Measurements from ENCODE around the gene MLC1. TPM values are rescaled to one million over a fixed set of nuclear protein-coding genes. Genes with fewer than 3 reads are reported as not detected.

Gene MLC1
- polyA plus RNA-seq, 4 donors, result 0.78 to 1.6 (median 1.2) TPM

GRCh38 chr22:50078761-50079160 is 6.5 kb downstream of the MLC1 start:
- no peak for DNase-seq (ENCODE audit: low read depth in 4 of 4, low spot score in 2 of 4)

- no peak for DNase-seq (ENCODE audit: low read depth in 4 of 4, low spot score in 2 of 4)
These were observed 7.0 kb downstream of the MLC1 start for GRCh38 chr22:50078246-50078645.

GRCh38 chr22:50076646-50077535 is 8.3 kb downstream of the MLC1 start:
- no peak for DNase-seq (ENCODE audit: low read depth in 4 of 4, low spot score in 2 of 4)

GRCh38 chr22:50074551-50075530 is 10.4 kb downstream of the MLC1 start:
- DNase-seq (ENCODE audit: low read depth in 4 of 4, low spot score in 2 of 4), result no peak

GRCh38 chr22:50074056-50074455 is 11.2 kb downstream of the MLC1 start:
- DNase-seq (ENCODE audit: low read depth in 4 of 4, low spot score in 2 of 4), result no peak

- no peak for DNase-seq (ENCODE audit: low read depth in 4 of 4, low spot score in 2 of 4)
These were observed 12.3 kb downstream of the MLC1 start for GRCh38 chr22:50072714-50073538.

- no peak for DNase-seq (ENCODE audit: low read depth in 4 of 4, low spot score in 2 of 4)
These were observed 13.1 kb downstream of the MLC1 start for GRCh38 chr22:50072167-50072555.

GRCh38 chr22:50071432-50072166 is 13.6 kb downstream of the MLC1 start:
- no peak for DNase-seq (ENCODE audit: low read depth in 4 of 4, low spot score in 2 of 4)

- no peak for DNase-seq (ENCODE audit: low read depth in 4 of 4, low spot score in 2 of 4)
These were observed 14.9 kb downstream of the MLC1 start for GRCh38 chr22:50070366-50070765.

- no peak for DNase-seq (ENCODE audit: low read depth in 4 of 4, low spot score in 2 of 4)
These were observed 17.1 kb downstream of the MLC1 start for GRCh38 chr22:50068096-50068495.

- no peak for DNase-seq (ENCODE audit: low read depth in 4 of 4, low spot score in 2 of 4)
These were observed 18.0 kb downstream of the MLC1 start for GRCh38 chr22:50067244-50067643.

GRCh38 chr22:50064453-50064852 is 20.8 kb downstream of the MLC1 start:
- no peak for DNase-seq (ENCODE audit: low read depth in 4 of 4, low spot score in 2 of 4)

- no peak for DNase-seq (ENCODE audit: low read depth in 4 of 4, low spot score in 2 of 4)
These were observed 21.4 kb downstream of the MLC1 start for GRCh38 chr22:50063589-50064393.

GRCh38 chr22:50062509-50063135 is 22.6 kb downstream of the MLC1 start:
- no peak for DNase-seq (ENCODE audit: low read depth in 4 of 4, low spot score in 2 of 4)

- no peak for DNase-seq (ENCODE audit: low read depth in 4 of 4, low spot score in 2 of 4)
These were observed 23.3 kb downstream of the MLC1 start for GRCh38 chr22:50061824-50062355.

GRCh38 chr22:50061141-50061823 is 23.9 kb downstream of the MLC1 start:
- no peak for DNase-seq (ENCODE audit: low read depth in 4 of 4, low spot score in 2 of 4)

- DNase-seq (ENCODE audit: low read depth in 4 of 4, low spot score in 2 of 4), result no peak
These were observed 24.6 kb downstream of the MLC1 start for GRCh38 chr22:50060441-50061140.

Data from left renal cortex interstitium (tissue), 4 donors.